HuH-7 (cell line): ENCODE results near the gene CDR2L.
A peak's percentile ranks its signal among the peaks of the same experiment; 100 is the strongest.
"Not testable (repeated sequence)": the region's sequence is repeated elsewhere in the genome, so short reads cannot be mapped to it uniquely, and the experiment has no call there.

Source experiments
- DNase-seq: peaks from one replicate; pipeline ENCODE4 v3.0.0; 2011; ENCODE audit warnings: low spot score

CDR2L gene

DNA sequence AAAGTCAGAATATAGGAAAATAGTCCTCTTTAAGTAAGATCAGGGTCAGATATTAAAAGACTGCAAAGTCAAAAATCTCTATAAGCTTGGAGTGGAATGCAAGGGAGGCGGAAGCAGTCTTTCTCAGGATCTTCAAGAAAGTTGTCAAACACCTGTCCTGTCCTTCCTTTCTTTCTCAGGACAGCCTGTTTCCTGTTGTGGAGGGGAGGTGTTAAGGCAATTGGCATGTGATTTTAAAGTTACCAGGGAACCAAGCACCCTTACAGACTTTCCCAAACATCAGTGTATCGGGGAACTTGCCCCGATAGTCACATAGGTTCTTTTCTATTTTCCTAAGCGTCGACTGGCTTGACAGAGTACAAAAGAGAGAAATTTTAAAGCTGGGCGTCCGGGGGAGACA lies 57.3 kb downstream of the CDR2L start:
- no peak for DNase-seq

DNA sequence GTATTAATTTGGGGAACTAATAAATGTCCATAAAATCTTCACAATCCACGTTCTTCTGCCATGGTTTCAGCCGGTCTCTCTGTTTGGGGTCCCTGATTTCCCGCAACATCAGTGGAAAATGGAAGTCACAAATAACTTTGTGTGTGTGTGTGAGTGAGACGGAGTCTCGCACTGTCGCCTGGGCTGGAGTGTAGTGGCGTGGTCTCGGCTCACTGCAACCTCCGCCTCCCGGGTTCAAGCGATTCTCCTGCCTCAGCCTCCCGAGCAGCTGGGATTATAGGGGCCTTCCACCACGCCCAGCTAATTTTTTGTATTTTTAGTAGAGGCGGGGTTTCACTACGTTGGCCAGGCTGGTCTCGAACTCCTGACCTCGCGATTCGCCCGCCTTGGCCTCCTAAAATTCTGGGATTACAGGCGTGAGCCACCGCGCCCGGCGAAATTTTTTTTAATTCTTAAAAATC lies 58.5 kb downstream of the CDR2L start:
- DNase-seq: not testable (repeated sequence)

DNA sequence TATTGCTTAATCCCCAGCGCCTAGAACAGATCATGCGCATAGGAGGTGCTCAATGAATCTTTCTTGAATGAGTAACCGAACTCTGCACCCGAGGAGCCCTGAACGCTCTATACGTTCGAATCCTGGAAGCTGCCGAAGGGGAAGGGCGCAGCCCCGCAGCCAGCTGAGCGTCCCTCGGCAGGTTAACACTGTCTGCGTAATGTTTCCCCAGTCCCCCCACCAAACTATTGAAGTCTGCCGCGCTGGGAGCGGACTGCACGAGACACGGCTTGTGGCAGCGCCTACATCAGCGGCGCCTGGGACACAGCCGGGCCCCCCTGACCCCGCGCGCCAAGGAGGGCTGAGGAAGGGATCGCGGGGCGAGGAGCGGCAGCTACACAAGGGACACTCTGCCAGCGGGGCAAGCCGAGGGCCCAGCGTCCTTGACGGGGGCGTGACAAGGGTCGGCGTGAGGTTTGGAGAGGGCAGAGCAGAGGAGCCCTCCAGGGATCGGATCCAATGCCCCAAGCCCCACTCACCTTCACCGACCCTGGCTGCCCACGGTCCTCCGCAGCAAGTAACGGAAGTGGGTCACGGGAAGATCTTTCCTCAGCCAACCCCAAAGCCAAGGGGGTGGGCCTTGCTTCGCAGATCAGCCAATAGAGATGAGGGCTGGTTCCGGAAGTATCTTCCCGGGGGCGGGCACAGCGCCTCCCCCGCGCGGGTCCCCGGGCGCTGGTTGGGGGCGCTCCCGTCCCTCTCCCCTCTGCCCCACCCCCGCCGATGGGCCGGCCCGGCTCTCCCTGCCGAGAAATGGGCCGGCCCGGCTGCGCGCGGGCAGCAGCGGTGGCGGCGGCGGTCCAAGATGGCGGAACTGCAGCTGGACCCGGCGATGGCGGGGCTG lies 59.2 kb downstream of the CDR2L start, which contains the start of the genes ATP5PD and KCTD2:
Gene ATP5PD (minus strand): TSS at position 563 of the 883 bp plus-strand sequence. CDS start 4,319 bp downstream, outside the sequence.
Gene KCTD2 (plus strand): TSS at position 819 of the 883 bp plus-strand sequence. CDS start 26 bp downstream, at position 845.
- peak; percentile 99 for DNase-seq

DNA sequence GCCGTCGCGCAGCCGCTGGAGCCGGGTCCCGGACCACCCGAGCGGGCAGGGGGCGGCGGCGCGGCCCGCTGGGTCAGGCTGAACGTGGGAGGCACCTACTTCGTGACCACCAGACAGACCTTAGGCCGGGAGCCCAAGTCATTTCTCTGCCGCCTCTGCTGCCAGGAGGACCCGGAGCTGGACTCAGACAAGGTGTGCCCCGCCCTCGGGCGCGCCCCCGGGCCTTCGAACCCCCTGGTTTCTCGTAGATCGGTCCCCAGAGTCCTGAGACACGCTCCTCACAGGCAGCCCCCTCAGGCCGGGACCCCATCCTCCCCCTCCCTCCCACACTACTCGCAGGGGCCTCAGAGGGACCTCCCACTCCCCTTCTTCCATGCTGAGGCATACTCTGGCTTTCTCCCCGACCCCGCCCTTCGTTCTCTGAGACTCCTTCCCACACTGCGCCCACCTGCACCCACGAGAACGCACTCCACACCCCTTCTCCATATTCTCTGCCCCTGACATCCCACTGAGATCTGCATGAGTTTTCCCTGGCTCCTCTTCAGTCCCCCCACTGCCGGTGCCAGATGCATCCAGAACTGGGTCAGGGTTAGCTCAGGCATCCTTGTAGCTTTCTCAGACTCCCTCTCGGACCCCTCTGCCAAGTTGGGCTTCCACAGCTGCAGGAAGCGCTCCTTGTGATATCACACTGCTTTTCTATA lies 60.1 kb downstream of the CDR2L start:
- DNase-seq: no peak

DNA sequence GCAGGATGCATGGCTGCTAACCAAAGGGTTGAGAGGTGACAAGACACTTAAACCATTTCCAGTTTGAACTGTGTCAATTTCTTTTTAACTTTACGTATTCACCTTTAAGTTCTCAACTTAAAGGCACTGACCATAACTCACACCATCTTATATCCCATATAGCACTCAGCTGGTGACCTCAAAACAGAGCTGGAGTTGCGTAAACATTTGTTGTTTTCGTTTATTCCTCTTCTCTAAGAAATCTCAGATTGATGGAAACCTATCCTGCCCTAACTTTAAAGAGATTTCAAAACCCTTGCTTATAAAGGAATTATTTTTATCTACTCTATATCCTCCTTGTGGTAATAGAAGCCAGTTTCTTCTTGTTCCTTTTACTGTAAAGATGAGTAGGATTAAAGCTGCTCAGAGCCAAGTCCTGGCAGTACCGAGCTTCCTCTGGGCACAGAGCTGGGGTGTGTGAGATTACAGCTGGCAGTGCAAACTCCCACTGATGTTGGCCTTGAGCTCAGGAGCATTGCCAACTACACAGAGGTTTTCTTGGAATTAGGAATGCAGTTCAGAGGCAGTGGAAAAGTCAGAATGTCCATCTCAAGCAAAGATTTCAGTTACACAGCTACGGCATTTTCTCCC lies 60.9 kb downstream of the CDR2L start:
- DNase-seq: no peak

DNA sequence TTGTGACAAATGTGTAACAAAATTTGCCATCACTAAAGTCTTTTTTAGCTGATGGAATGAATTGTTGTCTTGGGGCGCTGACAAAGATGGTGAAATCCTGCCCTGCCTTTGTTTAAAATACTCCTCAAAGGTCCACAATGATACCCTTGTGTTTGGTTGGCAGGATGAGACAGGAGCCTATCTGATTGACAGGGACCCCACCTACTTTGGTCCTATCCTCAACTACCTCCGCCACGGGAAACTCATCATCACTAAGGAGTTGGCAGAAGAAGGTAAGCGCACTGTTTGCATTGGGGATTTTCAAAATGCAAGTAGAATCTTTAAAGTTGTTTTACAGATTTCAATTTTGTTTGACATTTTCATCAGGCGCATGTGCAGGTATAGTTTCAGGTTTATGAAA lies 61.6 kb downstream of the CDR2L start:
- no peak for DNase-seq

DNA sequence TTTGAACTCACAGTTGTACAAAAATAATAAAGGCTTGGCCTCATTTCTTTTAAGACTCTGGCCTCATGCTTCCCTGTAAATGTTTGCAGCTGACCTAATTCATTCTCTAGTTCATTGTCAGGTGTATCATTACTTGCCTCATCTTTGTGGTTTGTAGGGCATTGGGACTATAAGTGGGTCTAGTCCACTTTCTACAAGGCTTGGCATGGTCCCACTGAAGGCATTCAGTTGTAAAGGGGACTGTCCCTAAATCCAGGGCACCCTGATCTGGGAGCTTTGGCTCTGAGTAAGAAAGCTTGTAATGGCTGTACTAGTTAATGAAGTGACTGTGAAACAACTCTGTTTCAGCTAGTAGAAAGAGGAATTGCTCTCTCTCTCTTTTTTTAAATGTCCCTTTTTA lies 62.3 kb downstream of the CDR2L start:
- DNase-seq: no peak

DNA sequence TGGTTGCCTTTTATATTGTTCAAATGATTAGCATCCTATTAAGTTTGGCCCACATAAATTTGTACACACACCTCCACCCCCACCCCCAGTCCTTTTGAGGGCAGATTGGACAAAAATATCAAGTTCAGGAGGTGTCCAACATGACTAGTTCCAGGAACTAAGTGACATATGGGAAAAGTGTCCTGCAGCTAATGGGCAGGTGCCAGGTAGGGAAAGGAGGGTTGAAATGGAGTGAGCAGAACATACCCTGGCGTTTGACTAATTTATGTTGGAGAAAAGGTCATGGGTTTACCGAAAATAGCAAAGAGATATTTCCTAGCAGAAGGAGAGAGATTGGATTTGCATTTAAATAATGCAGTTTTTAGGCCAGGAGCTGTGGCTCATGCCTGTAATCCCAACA lies 64.5 kb downstream of the CDR2L start:
- no peak for DNase-seq
